ENCODE data around the gene THBS3. TPM values are rescaled to one million over a fixed set of nuclear protein-coding genes. Genes with fewer than 3 reads are reported as not detected.

The THBS3 gene
- polyA plus RNA-seq, 1 donor (not counting 4 experiments of a cell fraction or from before 2014, with no cell fraction given) = 16.2 TPM

DNA sequence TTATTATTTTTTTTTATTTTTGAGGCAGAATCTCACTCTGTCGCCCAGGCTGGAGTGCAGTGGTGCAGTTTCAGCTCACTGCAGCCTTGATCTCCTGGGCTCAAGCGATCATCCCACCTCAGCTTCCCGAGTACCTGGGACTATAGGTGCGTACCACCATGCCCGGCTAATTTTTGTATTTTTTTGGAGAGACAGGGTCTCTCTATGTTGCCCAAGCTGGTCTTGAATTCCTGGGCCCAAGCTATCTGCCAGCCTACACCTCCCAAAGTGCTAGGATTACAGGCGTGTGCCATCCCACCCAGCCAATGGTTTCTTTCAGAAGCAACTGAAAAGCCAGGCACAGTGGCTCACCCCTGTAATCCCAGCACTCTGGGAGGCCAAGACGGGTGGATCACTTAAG is 36.9 kb downstream of the THBS3 start:
- TF ChIP-seq CTCF (optimal IDR thresholded peaks at IDR 0.05 in 1 of 3, IDR thresholded peaks at IDR 0.05 in 1 of 3, conservative IDR thresholded peaks at IDR 0.05 in 1 of 3; ENCODE audit: extremely low read depth in 1 of 3, insufficient read depth in 2 of 3, low read length in 3 of 3) = no peak
- TF ChIP-seq EZH2 (IDR thresholded peaks at IDR 0.05; ENCODE audit: low read length) = no peak
- dilution Hi-C loops (cut with MboI; ENCODE audit: extremely low pct_ligation_motif_present, low sequenced_read_pairs) = no loop called here

GRCh38 chr1:155170101-155170785 is 37.5 kb downstream of the THBS3 start:
- H2AFZ ChIP-seq (ENCODE audit: control insufficient read depth, low read length) = no peak overlapping the region
- H4K20me1 ChIP-seq (ENCODE audit: control insufficient read depth, extremely low read depth, insufficient read depth, low read length) = no peaks in the 10 kb centered on the region
- DNase-seq (ENCODE audit: low read depth, low spot score) (no peak), FAIRE-seq (no peak)
- peaks cover 16% of the 10 kb centered on the region for H3K79me2 ChIP-seq (ENCODE audit: control insufficient read depth, insufficient read depth, low read length)
- no peaks in the 10 kb centered on the region for H3K27me3 ChIP-seq (ENCODE audit: control insufficient read depth, extremely low read depth, insufficient read depth, low read length)
- H3K9me1 ChIP-seq (ENCODE audit: control insufficient read depth, extremely low read depth, insufficient read depth, low read length) = no peaks in the 10 kb centered on the region
- TF ChIP-seq CTCF (optimal IDR thresholded peaks at IDR 0.05 in 1 of 3, IDR thresholded peaks at IDR 0.05 in 1 of 3, conservative IDR thresholded peaks at IDR 0.05 in 1 of 3; ENCODE audit: extremely low read depth in 1 of 3, insufficient read depth in 2 of 3, low read length in 3 of 3) (no peak), EZH2 (IDR thresholded peaks at IDR 0.05; ENCODE audit: low read length) (no peak)
- H3K36me3 ChIP-seq (ENCODE audit: control insufficient read depth in 2 of 2, extremely low read depth in 1 of 2, insufficient read depth in 2 of 2, low read length in 2 of 2) = peaks cover 9 to 12% of the 10 kb centered on the region in 2 experiments
- peaks cover 18% of the 10 kb centered on the region for H3K4me1 ChIP-seq (ENCODE audit: control insufficient read depth, extremely low read depth, insufficient read depth, low read length)
- no peaks in the 10 kb centered on the region for H3K9me3 ChIP-seq (ENCODE audit: control insufficient read depth, low read depth, low read length)
- no peak overlapping the region for H3K9ac ChIP-seq (ENCODE audit: control insufficient read depth, extremely low read depth, insufficient read depth, low read length)
- no peak overlapping the region for H3K4me3 ChIP-seq (ENCODE audit: control insufficient read depth in 2 of 3, extremely low read depth in 1 of 3, insufficient read depth in 2 of 3, low read depth in 1 of 3, low read length in 3 of 3)
- H3K4me2 ChIP-seq (ENCODE audit: control insufficient read depth, extremely low read depth, insufficient read depth, low read depth, low read length) = no peak overlapping the region
- dilution Hi-C loops (cut with MboI; ENCODE audit: extremely low pct_ligation_motif_present, low sequenced_read_pairs) = no loop called here
- H3K27ac ChIP-seq (ENCODE audit: control insufficient read depth, insufficient read depth, low read length) = no peak overlapping the region

More for the DNA sequence above, 36.9 kb downstream of the THBS3 start:
- Histone ChIP-seq H3K79me2 (ENCODE audit: control insufficient read depth, insufficient read depth, low read length) (peaks cover 16% of the 10 kb centered on the region), H3K4me3 (ENCODE audit: control insufficient read depth in 2 of 3, extremely low read depth in 1 of 3, insufficient read depth in 2 of 3, low read depth in 1 of 3, low read length in 3 of 3) (no peak overlapping the region), H3K27ac (ENCODE audit: control insufficient read depth, insufficient read depth, low read length) (no peak overlapping the region), H3K9ac (ENCODE audit: control insufficient read depth, extremely low read depth, insufficient read depth, low read length) (no peak overlapping the region), H4K20me1 (ENCODE audit: control insufficient read depth, extremely low read depth, insufficient read depth, low read length) (no peaks in the 10 kb centered on the region), H3K27me3 (ENCODE audit: control insufficient read depth, extremely low read depth, insufficient read depth, low read length) (no peaks in the 10 kb centered on the region), H3K9me3 (ENCODE audit: control insufficient read depth, low read depth, low read length) (no peaks in the 10 kb centered on the region), H3K4me1 (ENCODE audit: control insufficient read depth, extremely low read depth, insufficient read depth, low read length) (peaks cover 18% of the 10 kb centered on the region), H3K4me2 (ENCODE audit: control insufficient read depth, extremely low read depth, insufficient read depth, low read depth, low read length) (no peak overlapping the region), H3K9me1 (ENCODE audit: control insufficient read depth, extremely low read depth, insufficient read depth, low read length) (no peaks in the 10 kb centered on the region), H3K36me3 (ENCODE audit: control insufficient read depth in 2 of 2, extremely low read depth in 1 of 2, insufficient read depth in 2 of 2, low read length in 2 of 2) (peaks cover 9 to 12% of the 10 kb centered on the region in 2 experiments), H2AFZ (ENCODE audit: control insufficient read depth, low read length) (no peak overlapping the region)
- DNase-seq (ENCODE audit: low read depth, low spot score) = no peak
- FAIRE-seq = no peak
